ENCODE data around the gene MIPOL1. TPM values are rescaled to one million over a fixed set of nuclear protein-coding genes. Genes with fewer than 3 reads are reported as not detected.

MIPOL1 gene
- total and polyA plus RNA-seq, 9 donors: 5.0 to 29.5 (median 20.5) TPM

DNA sequence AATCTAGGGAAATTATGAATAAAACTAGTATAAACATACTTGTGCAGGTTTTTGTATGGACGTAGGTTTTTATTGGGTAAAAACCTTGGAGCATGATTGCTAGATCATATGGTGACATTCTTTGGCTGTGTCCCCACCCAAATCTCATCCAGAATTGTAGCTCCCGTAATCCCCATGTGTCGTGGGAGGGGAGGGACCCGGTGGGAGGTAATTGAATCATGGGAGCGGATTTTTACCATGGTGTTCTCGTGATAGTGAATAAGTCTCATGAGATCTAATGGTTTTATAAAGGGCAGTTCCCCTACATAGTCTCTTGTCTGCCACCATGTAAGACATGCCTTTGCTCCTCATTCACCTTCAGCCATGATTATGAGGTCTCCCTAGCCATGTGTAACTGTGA, 276.5 kb downstream of the MIPOL1 start:
- TF ChIP-seq EP300 (IDR thresholded peaks at IDR 0.05) (no peak), POLR2A (IDR thresholded peaks at IDR 0.05) (no peak)
- TF ChIP-seq, protein P1, sequence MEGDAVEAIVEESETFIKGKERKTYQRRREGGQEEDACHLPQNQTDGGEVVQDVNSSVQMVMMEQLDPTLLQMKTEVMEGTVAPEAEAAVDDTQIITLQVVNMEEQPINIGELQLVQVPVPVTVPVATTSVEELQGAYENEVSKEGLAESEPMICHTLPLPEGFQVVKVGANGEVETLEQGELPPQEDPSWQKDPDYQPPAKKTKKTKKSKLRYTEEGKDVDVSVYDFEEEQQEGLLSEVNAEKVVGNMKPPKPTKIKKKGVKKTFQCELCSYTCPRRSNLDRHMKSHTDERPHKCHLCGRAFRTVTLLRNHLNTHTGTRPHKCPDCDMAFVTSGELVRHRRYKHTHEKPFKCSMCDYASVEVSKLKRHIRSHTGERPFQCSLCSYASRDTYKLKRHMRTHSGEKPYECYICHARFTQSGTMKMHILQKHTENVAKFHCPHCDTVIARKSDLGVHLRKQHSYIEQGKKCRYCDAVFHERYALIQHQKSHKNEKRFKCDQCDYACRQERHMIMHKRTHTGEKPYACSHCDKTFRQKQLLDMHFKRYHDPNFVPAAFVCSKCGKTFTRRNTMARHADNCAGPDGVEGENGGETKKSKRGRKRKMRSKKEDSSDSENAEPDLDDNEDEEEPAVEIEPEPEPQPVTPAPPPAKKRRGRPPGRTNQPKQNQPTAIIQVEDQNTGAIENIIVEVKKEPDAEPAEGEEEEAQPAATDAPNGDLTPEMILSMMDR (IDR thresholded peaks at IDR 0.05): no peak

DNA sequence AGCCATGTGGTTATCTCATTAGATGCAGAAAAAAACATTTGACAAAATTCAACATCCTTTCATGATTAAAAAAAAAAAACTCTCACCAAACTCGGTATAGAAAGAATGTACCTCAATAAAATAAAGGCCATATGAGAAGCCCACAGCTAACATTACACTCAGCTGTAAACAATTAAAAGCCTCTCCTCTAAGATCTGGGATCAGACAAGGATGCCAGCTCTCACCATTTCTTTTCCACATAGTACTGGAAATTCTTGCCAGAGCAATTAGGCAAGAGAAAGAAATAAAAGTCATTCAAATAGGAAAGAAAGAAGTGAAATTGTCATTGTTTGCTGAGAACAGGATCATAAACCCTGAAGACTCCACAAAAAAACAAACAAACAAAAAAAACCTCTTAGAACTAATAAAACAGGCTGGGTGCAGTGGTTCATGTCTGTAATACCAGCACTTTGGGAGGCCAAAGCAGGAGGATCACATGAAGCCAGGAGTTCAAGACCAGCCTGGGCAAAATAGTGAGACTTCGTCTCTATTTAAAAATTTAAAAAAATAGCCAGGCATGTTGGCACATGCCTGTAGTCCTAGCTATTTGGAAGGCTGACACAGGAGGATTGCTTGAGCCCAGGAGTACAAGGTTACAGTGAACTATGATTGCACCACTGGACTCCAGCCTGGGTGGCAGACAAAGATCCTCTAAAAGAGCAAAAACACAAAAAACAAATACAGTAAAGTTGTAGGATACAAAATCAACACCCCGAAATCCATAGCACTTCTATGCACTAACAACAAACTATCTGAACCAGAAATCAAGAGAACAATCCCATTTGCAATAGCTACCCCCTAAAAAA, 282.9 kb downstream of the MIPOL1 start:
- DNase-seq: no peak
- Histone ChIP-seq H3K27me3 (no peaks in the 10 kb centered on the region), H3K4me1 (ENCODE audit: insufficient read depth) (no peaks in the 10 kb centered on the region), H3K4me3 (no peak overlapping the region), H3K27ac (no peak overlapping the region), H3K36me3 (no peaks in the 10 kb centered on the region), H3K9me3 (peaks cover 0 to 3% of the 10 kb centered on the region in 2 donors)
- intact Hi-C loops (cut with DNase I): no loop called here
- WGBS, 3 donors: 90 to 95% (median 91%) methylated on average over 3 of the region's 3 CpGs
- TF ChIP-seq, protein P1 (IDR thresholded peaks at IDR 0.05): no peak
- TF ChIP-seq EP300 (IDR thresholded peaks at IDR 0.05) (no peak), POLR2A (IDR thresholded peaks at IDR 0.05) (no peak)

More for the DNA sequence above, 276.5 kb downstream of the MIPOL1 start:
- no peak overlapping the region for H3K4me3 ChIP-seq
- WGBS, 3 donors: 95 to 97% (median 97%) methylated on average over 6 of the region's 6 CpGs
- H3K27ac ChIP-seq: no peak overlapping the region
- H3K9me3 ChIP-seq: peaks cover 3 to 6% of the 10 kb centered on the region in 2 donors
- no peaks in the 10 kb centered on the region for H3K36me3 ChIP-seq
- no peaks in the 10 kb centered on the region for H3K27me3 ChIP-seq
- intact Hi-C loops (cut with DNase I): no loop called here
- no peaks in the 10 kb centered on the region for H3K4me1 ChIP-seq (ENCODE audit: insufficient read depth)
- no peak for DNase-seq

DNA sequence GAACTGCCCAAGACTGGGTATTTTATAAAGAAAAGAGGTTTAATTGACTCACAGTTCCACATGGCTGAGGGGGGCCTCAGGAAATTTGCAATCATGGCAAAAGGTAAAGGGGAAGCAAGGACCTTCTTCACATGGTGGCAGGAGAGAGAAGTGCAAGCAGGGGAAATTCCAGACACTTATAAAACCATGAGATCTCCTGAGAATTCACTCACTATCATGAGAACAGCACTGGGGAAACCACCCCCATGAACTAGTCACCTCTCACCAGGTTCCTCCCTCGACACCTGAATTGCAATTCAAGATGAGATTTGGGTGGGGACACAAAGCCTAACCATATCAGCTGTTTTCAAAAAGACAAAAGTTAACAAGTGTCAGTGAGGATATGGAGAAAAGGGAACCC, 284.7 kb downstream of the MIPOL1 start:
- Histone ChIP-seq H3K4me3 (no peak overlapping the region), H3K9me3 (peaks cover 0 to 2% of the 10 kb centered on the region in 2 donors), H3K27me3 (no peaks in the 10 kb centered on the region), H3K36me3 (no peaks in the 10 kb centered on the region), H3K27ac (no peak overlapping the region), H3K4me1 (ENCODE audit: insufficient read depth) (no peaks in the 10 kb centered on the region)
- no peak for TF ChIP-seq POLR2A (IDR thresholded peaks at IDR 0.05)
- TF ChIP-seq, protein P1 (IDR thresholded peaks at IDR 0.05): no peak
- TF ChIP-seq EP300 (IDR thresholded peaks at IDR 0.05): no peak
- WGBS, 3 donors: 87 to 94% (median 93%) methylated on average over 1 of the region's 1 CpG
- no peak for DNase-seq
- intact Hi-C loops (cut with DNase I): no loop called here

DNA sequence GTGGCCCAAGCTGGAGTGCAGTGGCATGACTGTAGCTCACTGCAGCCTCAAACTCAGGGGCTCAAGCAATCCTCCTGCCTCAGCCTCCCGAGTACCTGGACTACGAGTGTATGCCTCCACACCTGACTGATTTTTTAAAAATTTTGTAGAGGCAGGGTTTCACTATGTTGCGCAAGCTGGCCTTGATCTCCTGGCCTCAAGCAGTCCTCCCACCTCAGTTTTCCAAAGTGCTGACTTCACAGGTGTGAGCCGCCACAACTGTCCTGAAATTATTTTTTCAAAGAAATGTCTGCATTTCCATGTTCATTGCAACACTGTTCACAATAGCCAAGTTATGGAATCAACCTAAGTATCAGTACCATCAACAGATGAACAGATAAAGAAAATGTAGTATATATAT, 285.9 kb downstream of the MIPOL1 start:
- 96 to 98% (median 97%) methylated on average over 4 of the region's 4 CpGs for WGBS, 3 donors
- no peak for TF ChIP-seq EP300 (IDR thresholded peaks at IDR 0.05)
- TF ChIP-seq, protein P1 (IDR thresholded peaks at IDR 0.05): no peak
- TF ChIP-seq POLR2A (IDR thresholded peaks at IDR 0.05): no peak
- DNase-seq: no peak
- Histone ChIP-seq H3K27ac (no peak overlapping the region), H3K9me3 (no peaks in the 10 kb centered on the region), H3K36me3 (no peaks in the 10 kb centered on the region), H3K4me3 (no peak overlapping the region), H3K4me1 (ENCODE audit: insufficient read depth) (no peaks in the 10 kb centered on the region), H3K27me3 (no peaks in the 10 kb centered on the region)
- intact Hi-C loops (cut with DNase I): no loop called here

Measured in ovary (tissue), 9 donors.